ENCODE results near the gene GMEB2.

DNA sequence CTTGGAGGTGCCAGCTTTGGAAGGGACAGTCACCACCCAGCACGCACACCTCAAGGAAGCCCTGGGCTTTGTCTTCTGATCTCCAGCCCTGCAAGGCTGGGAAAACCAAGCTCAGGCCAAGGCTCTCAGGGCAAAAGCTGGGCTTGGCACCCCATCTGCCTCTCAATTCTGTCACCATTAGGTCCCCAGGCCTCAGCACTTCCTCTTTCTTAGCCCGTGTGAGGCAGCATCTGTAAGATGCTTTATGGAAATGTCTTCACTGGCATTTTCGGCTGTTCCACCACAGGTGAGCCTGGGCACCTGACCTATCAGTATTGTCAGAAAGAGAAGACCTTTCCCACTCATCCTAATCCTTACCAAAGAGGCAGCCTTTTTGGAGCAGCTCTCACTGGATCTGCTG is 24.6 kb downstream of the GMEB2 start:
- TF ChIP-seq, protein P1, sequence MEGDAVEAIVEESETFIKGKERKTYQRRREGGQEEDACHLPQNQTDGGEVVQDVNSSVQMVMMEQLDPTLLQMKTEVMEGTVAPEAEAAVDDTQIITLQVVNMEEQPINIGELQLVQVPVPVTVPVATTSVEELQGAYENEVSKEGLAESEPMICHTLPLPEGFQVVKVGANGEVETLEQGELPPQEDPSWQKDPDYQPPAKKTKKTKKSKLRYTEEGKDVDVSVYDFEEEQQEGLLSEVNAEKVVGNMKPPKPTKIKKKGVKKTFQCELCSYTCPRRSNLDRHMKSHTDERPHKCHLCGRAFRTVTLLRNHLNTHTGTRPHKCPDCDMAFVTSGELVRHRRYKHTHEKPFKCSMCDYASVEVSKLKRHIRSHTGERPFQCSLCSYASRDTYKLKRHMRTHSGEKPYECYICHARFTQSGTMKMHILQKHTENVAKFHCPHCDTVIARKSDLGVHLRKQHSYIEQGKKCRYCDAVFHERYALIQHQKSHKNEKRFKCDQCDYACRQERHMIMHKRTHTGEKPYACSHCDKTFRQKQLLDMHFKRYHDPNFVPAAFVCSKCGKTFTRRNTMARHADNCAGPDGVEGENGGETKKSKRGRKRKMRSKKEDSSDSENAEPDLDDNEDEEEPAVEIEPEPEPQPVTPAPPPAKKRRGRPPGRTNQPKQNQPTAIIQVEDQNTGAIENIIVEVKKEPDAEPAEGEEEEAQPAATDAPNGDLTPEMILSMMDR (IDR thresholded peaks at IDR 0.05): no peak
- no peak for TF ChIP-seq POLR2A (IDR thresholded peaks at IDR 0.05)
